NCI-H2081 (cell line): ENCODE measurements around the gene SPECC1L.
"Not testable (repeated sequence)": the region's sequence is repeated elsewhere in the genome, so short reads cannot be mapped to it uniquely, and the experiment has no call there.

Experiments
- DNase-seq, 2 experiments: peaks; one replicate each; lab custom pipeline; 2025; lab: John Stamatoyannopoulos, UW

SPECC1L gene

DNA sequence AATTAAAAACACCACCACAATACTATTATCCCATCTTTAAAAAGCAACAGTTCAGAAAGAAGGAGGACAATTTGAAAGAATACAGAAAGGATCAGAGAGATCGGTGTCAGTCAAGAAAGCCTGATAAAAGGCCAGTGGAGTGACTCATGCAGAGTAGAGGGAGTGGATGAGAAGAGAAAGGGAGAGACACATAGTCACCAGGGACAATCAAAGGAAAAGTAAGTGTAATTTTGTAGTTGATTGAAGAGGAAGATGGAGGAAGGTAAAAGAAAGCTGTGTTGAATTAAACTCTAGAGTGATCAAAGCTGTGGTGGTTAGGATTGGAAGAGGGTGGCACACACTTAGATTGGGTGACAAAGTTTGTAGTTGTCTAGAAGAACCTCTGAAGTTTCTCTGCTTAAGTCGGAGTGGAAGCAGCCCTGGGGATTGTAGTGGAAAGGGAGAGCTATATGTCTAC is 14.1 kb downstream of the SPECC1L start:
- DNase-seq: no peak

DNA sequence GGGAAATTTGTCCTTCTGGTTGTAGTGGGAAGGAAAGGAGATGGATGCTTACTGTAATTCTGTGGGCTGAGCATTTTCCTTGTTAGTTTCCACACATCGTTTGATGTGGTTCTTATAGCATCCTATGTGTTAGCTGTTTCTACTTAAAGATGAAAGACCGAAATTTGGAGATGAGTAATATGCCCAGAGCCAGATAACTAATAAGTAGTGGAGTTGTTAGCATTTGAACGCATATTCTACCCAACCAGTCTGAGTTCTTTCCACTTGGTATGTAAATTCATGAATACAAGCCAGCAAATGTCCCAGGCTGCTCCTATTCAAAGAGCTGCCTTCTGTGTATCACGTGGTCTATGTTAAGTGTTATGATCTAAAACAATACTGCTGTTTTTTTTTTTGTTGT is 14.6 kb downstream of the SPECC1L start:
- DNase-seq: no peak

DNA sequence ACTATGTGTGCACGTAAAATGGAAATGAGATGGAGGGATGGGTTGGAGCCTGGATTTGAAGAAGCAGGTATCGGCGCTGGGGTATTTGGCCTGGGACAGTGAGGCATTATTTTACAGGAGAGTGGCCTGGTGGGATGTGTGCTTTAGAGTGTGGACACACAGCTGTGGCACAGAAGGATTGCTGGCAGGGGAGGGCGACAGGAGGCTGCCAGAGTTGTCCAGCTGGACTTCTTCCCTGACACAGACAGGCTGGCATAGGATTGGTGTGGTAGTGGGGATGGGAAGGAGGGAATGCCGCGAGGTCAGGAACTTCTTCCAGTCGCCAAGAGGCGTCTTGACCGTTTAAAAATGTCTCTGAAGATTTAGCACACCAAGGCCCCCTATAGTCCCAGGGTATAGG is 16.6 kb downstream of the SPECC1L start:
- not testable (repeated sequence) for DNase-seq

DNA sequence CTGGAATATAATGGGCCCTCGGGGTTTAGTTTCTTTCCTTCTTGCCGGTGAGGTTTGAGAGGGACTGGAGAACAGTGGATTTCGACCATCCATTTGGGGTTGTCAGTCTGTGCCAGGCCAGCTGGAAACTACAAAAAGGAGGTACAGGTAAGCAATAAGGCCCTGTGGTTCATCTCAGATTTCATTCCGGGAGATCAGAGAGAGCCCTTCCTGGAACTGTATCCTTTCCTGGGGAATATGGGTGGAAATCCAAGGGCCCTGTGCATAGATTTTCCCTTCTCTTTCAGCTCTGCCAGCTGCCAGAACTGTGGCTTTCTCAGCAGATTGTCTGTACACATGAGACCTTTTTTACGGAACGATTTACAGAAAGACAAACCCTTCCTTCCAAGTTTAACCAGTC is 17.2 kb downstream of the SPECC1L start:
- DNase-seq: not testable (repeated sequence)

DNA sequence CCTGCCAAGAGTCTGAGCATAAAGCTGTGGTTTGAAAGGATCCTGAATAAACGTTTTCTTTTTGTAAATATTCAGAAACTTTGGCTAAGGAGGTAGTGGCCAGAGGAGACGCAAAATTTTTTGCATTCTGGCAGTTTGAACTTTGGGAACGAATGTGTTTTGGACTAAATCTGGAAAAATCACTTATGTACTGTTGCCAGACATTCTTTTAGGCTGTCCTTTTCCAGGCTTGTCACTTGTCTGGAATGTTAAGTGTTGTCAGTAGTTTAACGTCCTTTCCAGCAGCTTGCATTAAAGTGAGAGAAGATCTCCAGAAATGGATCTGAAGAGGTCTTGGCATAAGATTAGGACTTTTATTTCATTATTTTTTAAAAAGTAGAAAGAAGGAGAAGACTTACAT is 18.5 kb downstream of the SPECC1L start:
- no peak for DNase-seq

DNA sequence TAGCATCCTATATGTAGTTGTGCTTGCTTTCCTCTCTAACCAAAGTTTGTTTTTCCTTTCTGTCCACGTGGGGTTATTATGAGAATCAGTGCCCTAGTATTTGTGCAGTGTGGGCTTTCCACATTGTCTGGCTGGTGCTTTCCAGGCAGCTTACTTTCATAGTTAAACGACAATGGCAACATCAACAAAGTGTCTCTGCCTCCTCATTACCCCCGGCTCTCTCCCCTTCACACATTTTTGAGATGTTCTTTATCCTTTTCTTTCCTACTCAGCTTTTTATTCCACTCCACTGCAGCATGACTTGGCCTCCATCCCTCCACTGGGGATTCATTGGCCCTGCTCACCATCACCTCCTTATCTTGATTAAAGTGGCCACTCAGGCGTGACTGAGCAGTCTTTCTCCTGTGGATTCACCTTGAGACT is 19.1 kb downstream of the SPECC1L start:
- no peak for DNase-seq

DNA sequence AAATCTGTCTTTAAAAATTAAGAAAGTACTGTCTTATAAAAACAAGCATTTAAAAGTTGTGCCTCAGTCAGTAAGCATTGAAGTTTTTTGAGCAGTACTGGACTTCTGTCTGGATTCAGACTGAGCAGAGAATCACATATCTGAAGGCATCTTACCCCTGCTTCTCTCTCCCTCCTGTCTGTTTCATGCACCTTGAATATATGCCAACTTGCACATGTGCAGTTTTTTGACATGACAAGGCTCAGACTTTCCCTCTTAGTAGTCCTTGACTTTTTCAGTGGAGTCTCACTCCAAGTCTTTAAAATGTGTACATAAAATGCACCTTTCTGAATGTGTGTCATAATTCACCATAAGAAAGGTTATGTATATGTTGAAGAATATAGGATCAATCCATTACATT is 19.8 kb downstream of the SPECC1L start:
- DNase-seq: no peak

DNA sequence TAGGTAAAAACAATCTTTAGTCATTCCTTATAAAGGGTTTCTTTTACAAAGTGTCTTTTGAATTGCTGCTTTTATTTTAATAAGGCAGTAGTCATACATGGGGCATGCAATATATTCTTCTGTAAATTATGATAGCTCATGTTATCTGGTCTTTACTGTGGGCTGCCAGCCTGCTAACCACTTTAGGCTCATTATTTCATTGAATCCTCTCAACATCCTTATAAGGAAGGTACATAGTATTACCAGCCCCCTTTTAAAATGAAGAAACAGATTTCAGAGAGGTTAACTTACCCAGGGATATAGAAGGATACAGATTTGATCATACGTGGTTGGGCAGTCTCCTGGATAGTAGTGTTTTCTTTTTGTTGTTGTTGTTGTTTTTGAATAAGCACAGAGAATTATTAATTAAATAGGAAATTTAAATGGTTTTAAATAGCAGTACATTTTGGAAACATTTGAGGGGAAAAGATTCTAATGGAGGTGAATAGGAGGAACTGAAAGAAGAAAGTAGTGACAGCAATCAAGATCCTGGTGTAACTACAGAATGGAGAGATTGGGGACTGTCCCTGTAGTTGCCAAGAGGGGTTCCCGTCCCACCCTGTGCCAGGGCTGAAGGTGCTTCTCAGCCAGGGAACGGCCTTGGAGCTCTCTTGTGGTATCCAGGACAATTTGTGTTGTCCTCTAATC is 21.0 kb downstream of the SPECC1L start:
- DNase-seq: no peak

DNA sequence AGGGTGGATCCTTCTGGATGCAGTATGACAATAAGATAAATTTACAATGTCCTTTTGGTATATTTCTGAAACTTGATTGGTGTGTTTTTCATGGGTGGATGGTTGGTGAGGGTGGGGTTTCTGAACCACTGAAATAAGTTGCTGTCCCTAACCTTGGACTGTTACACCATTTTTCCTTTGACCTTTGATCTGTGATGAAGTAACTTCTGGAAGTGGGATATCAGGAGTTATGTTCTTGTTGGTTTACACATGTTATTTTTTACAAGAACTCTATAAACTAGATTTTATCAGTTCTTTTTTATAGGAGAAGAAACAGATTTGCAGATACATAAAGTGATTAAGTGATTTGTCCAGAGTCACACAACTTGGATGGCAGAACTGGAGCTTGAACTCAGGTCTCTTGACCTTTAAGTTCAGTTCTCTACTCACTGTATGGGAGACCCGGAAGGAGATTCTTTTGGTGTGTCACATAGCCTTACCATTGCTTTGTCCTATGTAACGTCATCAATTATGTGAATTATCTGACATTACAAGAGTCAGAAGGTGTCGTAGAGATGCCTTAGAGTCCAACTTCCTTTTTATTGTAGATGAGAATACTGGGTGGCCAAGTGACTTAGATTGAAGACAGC is 21.7 kb downstream of the SPECC1L start:
- DNase-seq: not testable (repeated sequence)

DNA sequence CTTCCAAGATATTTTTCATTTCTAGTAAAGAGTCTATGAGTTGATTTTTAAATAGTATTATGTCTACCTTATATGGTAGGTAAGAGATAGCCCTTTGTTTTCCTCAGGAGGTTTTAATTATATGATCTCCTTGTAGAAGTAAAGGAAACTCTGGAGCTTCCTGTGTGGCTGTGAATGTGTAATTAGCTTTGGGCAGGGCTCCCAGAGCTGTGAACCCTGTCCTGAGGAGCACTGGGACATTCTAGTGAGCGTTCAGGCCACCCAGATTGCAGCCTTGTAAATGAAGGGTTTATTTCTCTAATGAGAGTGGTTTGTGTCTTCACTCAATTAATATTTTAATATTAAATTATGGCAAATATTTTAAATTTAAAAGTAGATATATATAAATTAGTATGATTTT is 24.3 kb downstream of the SPECC1L start:
- not testable (repeated sequence) for DNase-seq

DNA sequence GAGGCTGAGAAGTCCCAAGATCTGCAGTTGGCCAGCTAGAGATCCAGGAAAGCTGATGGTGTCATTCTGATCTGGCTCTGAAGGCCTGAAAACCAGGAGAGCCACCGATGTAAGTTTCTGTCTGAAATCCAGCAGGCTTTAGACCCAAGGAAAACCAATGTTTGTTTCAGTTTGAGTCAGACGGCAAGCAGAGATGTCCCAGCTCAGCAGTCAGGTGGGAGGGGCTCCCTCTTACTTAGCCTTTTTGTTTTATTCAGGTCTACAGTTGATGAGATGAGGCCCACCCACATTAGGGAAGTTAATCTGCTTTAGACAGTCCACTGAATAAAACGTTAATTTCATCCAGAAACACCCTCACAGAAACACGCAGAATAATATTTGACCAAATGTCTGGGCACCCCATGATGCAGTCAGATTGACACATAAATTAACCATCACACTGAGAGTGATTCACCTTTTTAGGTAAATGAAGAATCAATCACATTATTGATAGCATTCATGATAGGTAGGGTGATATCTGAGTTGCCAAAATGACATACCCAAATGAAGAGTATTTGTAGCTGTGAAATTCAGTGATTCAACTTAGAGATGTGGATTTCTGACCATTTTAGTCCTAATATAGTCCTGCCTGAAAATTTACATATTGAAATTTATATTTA is 28.0 kb downstream of the SPECC1L start:
- not testable (repeated sequence) for DNase-seq

DNA sequence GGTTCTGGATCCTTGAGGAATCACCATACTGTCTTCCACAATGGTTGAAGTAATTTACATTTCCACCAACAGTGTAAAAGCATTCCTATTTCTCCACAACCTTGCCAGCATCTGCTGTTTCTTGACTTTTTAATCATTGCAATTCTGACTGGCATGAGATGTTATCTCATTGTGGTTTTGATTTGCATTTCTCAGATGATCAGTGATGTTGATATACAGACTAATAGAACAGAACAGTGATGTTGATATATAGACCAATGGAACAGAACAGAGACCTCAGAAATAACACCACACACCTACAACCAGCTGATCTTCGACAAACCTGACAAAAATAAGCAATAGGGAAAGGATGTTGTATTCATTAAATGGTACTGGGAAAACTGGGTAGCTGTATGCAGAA is 29.9 kb downstream of the SPECC1L start:
- not testable (repeated sequence) for DNase-seq

DNA sequence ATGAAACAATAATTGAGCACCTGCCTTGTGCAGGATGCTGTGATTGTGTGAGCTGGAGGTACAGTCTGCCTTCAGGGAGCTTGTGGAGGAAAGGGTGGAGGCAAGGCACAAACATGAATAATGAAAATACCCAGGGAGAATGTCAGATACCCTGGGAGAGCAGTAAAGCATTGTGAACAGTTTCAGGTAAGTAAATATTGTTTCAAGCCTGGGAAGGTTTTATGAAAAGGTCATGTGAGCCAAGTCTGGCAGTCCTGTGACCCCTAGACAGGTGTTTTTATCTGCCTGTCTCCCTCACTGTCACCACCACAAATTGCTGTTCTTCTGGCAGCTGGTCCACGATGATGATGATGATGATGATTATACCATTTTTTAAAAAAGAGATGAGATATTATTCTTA is 32.0 kb downstream of the SPECC1L start:
- peak in 1 of 2 experiments; percentile 32 for DNase-seq

DNA sequence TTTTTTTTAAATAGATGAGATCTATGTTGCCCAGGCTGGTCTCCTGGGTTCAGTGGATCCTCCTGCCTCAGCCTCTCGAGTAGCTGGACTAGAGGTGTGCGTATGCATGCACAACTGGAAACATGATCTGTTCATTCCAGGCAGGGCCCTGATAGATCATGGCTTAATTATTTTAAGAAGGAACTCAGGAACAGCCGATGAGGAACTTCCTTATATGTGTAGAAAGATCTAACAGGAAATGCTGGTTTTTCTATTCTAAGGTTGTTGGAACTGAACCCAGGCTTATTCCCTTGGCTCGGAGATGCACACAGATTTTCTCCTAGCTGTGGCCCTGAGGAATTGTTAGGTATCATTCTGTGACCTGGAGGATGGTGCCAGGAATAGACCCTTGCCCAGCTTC is 32.4 kb downstream of the SPECC1L start:
- no peak for DNase-seq

DNA sequence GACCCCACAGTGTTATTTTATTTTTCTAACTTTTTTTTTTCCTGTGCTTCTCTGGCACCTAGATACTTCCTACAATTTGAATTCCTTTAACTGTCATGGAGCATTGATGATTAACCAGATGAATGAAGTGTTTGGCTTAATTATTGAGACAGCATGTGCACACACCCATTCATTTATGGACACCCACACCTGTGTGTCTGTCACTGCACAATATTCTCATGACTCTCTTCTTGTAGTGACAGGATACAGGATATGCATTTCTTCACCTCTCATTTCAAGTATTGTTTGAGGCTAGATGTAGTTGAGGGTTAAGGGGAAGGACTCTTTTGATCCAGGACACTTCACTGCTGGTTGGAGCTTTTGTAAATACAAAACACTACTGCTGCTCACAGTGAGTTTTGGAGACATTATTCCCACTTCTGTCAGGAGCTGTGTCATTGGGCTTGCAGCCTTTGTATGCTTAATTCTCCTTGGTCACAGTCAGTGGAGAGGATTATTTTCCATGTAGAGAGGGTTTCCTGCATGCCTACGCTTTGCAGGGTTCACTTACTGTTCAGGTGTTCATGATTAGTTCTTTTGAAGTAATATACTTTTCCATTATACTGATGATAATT is 33.5 kb downstream of the SPECC1L start:
- no peak for DNase-seq

DNA sequence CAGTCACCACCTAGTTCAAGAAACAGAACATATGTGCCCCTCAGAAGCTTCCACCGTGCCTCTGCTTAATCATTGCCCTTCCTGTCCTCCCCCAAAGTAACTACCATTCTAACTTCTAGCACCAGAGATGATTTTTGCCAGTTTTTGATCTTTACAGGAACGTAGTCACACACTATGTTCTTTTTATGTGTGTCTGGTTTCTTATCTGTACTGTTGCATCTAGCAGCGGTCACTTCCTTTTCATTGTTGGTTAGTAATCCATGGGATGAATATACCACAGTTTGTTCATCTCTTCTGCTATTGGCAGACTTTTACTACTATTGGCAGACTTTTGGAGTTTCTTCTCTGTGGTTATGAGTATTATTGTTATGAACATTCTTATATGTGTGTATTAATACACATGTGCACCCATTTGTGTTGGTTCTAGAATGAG is 34.6 kb downstream of the SPECC1L start:
- no peak for DNase-seq

DNA sequence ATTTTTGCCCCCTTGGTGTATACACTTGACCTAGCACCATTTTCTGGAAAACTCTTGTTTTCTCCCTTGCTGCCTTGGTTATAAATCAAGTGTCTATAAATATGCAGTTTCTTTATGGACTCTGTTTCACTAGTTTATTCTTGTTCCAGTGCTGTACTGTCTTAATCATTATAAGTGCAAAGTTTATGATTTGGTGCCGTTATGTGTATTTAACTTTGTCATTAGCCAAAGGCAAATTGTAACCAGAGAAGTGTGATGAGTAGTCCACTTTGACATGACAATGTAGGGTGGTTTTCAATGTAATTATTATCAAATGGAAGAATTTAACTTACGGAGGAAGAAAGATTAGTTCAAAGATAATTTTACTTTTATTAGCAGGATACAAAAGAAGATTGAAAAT is 40.3 kb downstream of the SPECC1L start:
- DNase-seq: no peak

DNA sequence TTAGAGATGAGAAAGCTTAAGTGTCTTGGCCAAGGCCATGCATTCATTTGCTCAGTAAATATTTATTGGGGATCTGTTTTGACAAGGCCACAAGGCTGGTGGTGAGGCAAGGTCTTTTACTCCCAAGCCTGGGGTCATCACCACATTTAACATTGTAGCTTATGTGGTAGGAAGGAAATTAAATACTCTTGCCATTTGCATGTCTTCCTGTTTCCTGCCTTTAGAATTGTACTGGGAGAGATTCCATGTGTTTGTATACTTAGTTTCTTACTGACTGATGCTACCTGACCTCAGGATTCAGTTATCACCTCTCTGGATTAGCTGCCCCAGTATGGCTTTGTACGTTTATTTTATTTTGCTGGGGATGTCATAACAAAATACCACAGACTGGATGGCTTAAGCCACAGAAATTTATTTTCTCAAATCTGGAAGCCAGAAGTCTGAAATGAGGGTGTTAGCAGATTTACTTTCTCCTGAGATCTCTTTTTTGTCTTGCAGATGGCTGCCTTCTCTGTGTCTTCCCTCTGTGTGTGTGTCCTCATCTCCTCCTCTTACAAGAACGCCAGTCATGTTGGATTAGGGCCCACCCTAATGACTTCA is 44.8 kb downstream of the SPECC1L start:
- peak in 1 of 2 experiments; percentile 4 for DNase-seq

DNA sequence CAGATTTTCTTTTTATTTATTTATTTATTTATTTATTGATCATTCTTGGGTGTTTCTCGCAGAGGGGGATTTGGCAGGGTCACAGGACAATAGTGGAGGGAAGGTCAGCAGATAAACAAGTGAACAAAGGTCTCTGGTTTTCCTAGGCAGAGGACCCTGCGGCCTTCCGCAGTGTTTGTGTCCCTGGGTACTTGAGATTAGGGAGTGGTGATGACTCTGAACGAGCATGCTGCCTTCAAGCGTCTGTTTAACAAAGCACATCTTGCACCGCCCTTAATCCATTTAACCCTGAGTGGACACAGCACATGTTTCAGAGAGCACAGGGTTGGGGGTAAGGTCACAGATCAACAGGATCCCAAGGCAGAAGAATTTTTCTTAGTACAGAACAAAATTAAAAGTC is 45.6 kb downstream of the SPECC1L start:
- DNase-seq: not testable (repeated sequence)

DNA sequence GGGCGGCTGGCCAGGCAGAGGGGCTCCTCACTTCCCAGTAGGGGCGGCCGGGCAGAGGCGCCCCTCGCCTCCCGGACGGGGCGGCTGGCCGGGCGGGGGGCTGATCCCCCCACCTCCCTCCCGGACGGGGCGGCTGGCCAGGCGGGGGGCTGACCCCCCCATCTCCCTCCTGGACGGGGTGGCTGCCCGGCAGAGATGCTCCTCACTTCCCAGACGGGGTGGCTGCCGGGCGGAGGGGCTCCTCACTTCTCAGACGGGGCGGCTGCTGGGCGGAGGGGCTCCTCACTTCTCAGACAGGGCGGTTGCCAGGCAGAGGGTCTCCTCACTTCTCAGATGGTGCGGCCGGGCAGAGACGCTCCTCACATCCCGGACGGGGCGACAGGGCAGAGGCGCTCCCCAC is 46.9 kb downstream of the SPECC1L start:
- DNase-seq: not testable (repeated sequence)

DNA sequence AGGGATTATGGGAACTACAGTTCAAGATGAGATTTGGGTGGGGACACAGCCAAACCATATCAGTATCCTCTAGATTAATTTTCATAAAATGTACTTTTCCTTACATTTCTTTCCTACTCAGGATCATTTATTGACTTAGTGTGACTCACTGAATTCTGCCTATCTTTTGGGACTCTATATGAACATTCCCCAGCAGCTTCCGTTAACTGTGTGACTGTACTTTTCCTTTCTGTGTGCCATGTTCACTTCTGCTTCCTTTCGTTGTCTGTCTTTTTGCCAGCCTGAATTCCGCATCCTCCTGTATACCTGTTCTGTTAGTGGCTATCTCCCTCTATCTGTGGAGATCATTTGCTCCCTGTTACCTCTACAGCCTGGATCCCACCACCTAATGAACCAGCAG is 48.8 kb downstream of the SPECC1L start:
- DNase-seq: no peak

DNA sequence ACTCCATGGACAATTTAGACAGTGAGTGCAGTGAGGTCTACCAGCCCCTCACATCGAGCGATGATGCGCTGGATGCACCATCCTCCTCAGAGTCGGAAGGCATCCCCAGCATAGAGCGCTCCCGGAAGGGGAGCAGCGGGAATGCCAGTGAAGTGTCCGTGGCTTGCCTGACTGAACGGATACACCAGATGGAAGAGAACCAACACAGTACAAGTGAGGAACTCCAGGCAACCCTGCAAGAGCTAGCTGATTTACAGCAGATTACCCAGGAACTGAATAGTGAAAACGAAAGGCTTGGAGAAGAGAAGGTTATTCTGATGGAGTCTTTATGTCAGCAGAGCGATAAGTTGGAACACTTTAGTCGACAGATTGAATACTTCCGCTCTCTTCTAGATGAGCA is 51.4 kb downstream of the SPECC1L start:
- no peak for DNase-seq
